Amniotic epithelial cell (primary cell): ENCODE data around the gene FGF1.

Experiments
- DNase-seq: peaks from one replicate; pipeline ENCODE4 v3.0.0-alpha.2; 2010; ENCODE audit warnings: low read depth

FGF1 gene

DNA sequence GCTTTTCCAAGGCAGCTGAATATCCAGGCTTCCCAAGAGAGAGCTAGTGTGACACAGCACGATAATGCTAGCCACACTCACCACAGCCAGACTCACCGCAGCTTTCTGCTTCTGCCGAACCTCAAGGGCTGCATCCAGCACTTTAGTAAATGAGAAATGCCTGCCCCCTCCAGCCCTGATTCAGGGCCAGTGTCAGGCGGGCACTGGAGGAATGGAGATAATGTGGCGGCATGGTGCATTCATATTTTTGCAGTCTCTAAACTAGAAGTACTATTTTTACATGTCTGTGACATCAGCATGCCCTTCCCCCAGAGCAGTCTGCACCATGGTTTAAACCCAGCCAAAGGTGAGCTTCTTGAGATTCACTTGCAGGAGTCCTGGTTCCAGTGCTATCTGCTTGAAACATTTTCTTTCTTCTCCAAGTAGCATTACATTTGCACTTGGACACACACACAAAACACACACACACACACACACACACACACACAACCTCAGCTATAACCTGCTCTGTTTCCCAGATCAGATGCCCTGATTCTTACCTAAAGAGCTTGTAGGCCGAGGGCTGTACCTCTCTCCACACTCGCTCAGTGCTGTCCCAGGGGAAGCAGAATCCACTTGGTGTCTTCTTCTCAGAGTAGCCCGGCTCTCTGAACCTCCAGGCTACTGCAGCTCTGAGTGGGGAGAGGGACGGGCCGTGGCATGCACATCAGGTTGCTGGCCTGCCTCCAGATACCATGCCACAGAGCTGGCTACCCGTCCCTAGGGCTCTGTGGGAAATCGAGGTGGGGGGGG lies at the start of gene FGF1:
FGF1 (minus strand) TSS at position 673 of the 792 bp plus-strand sequence. CDS start 71,963 bp downstream, outside the sequence.
- DNase-seq: peak; percentile 56

DNA sequence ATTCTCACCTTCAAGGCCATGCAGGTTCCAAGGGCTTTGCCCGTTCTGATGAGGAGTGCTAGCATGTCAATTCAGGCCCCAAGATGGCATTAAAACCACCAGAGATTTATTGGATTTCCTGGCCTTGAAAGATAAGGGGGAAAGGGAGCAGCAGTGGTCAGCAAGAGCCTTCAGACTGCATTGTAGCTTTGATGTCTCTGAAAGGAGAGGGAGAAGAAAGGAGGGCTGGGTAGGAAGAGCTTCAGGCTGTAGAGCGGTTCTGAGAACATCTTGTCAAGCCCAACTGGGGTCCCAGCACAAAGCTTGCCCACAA lies 41.8 kb upstream of the FGF1 start:
- DNase-seq: no peak

DNA sequence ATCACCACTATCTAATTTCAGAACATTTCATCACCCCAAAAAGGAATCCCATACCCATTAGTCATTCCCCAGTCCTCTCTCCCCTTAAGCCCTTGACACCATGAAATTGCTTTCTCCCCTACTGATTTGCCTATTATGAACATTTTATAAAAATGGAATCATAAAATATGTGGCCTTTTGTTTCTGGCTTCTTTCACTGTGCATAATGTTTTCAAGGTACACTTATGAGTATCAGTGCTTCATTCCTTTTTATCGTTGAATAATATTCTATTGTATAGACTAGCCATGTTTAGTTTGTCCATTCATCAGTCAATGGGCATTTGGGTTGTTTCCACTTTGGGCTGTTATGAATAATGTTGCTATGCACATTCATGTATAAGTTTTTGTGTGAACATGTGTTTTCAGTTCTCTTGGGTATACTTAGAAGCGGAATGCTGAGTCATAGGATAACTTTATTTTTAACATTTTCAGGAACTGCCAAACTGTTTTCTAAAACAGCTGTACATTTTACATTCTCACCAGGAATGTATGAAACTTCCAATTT lies 40.4 kb upstream of the FGF1 start:
- peak; percentile 82 for DNase-seq

DNA sequence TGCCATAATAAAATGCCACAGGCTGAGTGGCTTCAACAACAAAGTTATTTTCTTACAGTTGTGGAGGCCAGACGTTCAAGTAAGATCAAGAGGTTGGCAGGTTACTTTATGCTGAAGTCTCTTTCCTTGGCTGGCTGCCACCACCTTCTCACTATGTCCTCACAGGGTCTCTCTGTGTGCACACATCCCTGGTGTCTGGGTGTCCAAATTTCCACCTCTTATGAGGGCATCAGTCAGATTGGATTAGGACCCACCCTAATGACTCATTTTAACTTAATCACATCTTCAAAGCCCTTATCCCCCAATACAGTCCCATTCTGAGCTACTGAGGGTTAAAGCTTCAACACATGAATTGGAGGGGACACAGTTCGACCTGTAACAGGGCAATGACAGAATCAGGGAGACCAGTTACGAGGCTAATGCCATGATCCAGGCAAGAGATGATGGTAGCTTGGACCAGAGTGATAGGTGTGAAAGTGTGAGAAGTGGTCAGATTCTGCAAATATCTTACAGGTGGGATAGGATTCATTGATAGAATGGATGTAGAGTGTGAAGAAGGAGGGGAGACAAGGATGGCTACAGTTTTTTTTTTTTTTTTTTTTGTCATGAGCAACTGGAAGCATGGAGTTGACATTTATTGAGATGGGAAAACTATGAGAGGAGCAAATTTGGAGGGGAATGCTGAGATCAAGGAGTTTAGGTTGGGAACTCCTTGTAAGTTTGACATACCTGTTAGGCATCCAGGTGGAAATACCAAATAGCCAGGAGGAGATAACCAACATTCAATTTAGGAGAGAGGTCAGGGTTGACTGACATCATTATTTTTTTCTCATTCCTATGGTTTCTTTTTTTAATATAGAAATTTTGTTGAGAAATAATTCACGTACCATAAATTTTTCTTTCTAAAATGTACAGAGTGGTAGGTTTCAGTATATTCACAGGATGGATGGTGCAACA lies 39.6 kb upstream of the FGF1 start:
- DNase-seq: no peak

DNA sequence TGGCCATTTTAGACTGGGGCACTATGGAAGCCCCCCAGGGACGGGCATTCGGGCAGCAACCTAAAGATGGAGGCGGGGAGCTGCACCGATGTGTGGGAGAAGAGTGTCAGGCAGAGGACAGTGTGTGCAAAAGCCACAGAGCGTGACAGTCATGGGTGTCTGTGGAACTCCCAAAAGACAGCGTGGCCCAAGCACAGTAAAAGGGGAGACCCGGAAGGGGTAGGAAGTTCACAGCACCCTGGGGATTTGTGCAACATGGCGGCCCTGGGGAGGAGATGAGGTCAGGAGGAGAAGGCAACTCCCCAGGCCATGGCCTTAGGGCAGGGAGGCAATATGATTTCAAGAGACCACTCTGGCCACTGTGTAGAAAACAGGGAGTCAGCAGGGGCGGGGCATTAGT lies 38.9 kb upstream of the FGF1 start:
- no peak for DNase-seq

DNA sequence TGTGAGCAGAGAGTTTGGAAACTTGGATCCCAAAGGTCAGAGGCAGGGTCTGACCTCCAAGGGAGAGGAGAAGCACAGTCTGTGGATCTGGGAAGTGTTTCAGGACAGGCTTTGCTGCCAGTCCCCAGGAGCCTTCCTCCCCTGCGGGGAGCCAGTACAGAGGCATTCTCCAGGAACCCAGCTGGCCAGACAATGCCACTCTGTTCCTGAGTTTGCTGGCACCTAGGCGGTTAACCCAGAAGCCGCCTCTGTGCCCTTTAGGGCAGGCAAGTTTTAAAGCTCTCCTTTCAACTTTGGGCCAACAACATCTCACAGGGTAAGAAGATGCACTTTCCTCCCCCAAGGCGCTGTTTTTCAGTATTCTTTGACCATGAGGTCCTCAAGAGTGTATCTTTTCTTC lies 37.0 kb upstream of the FGF1 start:
- DNase-seq: no peak

DNA sequence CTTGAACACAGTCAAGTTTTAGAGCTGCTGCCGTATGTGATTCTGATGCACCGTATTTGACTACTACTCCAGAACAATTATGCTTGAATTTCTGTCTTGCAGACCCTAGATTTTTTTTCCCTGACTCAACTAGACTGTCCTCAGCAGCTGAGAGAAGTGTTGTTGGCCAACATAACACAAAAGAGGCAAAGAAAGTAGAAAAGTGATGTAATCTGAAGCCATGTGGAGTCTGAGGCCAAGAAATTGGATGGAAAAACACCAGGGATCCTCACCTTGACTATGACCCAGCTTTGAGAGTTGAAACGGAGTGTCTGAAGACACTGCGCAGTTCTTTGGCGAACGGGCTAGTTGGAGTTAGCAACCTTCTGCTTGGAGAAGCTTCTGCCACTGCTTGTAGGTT lies 36.3 kb upstream of the FGF1 start:
- DNase-seq: no peak

DNA sequence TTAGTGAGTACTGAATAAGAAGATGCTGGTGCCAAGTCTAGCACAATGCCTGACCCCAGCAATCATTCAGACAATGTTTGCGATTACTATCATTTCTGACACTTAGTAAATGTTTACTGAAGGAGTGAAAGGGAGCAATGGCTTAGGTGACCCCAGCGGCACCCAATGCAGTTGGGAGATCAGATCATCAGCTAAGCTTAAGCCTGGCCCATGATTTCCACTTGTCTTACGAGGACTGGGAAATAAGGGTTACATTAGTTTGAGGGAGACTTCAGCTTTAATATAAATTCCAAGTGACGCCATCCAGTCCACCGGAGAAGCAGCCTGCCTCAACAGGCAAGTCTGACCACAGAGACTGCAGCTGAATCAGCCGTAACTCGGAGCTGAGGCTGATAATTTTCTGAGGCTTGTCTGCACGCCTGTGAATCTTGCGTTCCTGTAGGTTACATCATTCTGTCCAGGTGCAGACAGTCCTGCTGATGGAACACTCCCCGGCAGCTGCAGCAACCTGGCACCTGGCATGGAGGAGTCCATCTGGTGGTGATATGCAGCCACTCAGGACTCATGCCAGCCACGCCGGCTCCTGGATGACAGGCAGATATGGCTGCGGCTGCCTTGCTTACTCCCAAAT lies 34.9 kb upstream of the FGF1 start:
- DNase-seq: peak; percentile 78

DNA sequence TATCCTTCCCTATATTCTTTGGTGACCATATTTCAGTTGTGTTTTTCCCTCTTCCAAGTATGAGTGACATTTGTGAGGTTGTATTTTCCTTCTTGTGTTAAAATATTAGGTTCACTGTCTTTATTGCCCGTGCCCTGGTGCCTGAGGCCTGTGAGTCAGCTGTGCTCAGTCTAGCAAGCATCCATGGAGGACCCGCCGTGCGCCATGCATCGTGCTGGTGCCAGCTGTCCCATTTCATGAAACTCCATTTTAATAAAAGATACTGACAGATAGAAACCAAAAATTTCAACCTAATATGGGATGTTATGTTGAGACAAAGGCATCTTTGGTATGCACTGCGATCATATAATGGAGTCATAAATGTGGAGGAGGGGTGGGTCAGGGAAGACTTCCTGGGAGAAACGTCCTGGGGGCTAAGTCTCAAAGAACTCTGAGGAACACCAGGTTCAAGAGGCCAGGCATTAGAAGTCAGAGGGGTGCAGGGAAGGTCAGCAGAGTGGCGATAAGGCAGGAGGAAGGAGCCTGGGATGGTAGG lies 34.0 kb upstream of the FGF1 start:
- no peak for DNase-seq

DNA sequence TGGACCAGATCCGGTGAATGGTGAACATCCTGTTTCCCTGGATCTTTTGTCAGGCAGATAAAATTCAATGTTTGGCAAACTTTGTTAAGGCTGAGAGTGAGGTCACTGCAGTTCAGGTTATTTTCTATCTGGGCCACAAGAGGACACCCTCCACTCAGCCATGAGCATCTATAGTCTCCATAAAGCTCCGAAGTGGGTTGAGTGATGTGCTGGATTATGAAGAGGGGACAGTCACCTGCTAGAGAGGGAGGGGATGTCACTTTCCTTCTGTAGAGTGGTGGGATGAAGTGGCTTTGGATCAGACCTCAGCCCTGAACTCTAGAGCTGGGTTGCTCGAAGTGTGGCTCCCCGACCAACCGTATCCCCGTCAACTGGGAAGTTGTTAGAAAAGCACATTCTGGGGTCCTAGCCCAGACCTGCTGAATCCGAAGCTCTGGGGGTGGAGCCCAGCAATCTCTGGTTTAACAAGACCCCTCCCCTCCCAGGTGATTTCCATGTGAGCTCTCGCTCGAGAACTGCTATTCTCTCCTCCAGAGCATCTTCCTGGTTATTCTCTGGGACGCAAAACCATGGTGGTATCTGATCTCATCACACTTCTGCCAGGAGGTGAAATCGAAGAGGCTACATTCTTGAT lies 31.8 kb upstream of the FGF1 start:
- DNase-seq: peak; percentile 58

DNA sequence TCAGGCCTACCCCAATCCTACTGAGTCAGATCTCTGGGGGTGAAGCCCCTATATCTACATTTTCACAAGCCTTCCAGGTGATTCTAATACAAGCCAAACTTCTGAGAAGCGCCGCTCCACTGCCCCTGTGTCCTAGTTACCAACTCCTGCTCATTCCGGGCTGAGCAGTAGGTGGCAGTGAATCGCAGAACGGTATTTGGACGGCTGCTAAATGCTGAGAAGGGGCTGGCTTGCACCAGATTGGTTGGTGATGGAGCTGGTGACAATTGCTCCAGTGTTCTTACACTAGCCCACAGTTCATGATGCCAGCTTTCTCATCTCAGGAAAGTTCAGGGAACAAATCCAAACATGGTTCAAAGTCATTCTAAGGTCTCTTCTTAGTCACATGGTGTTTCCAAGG lies 31.1 kb upstream of the FGF1 start:
- peak; percentile 39 for DNase-seq

DNA sequence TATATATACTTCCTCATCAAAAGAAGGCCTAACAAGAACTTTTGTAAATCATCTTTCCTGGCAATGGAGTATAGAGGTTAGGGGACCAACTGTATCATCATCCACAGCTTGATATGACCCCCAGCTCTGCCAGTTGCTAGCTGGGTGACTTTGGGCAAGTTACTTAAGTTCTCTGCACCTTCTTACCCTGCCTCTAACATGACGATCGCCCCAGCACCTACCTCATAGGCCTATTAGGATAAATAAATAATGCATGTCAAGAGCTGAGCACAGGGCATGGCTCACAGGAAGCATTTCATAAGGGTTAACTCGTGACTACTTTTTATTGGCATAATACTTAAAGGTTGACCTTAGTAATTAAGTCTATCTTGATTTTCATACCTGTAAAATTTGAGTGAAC lies 29.4 kb upstream of the FGF1 start:
- no peak for DNase-seq

DNA sequence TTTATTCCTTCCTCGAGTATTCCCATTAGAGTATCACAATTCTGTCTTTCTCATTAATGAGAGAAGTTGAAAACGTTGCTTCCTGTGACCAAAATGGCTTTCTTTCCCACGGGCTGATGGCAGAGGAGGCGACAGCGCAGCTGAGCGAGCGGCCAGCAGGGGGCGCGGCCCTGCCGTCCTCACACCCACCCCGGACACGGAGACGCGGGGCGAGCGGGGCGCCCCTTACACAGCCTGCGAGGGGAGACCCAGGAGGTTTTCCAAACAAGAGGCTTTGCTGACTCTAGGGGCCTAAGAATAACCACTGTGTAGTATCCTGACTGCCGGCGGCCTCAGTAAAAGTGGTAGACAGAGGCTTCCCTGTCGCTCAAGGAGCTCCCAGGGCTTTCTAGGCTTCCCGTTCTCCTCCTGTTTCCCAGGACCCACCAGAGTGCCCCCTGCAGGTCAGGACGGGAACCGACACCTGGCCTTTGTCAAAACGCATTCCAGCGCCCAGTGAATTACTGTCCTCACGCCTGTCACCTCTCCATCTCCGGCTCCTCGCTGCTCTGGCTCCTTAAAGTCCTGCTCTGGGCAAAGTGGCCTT lies 27.3 kb upstream of the FGF1 start:
- DNase-seq: peak; percentile 70

DNA sequence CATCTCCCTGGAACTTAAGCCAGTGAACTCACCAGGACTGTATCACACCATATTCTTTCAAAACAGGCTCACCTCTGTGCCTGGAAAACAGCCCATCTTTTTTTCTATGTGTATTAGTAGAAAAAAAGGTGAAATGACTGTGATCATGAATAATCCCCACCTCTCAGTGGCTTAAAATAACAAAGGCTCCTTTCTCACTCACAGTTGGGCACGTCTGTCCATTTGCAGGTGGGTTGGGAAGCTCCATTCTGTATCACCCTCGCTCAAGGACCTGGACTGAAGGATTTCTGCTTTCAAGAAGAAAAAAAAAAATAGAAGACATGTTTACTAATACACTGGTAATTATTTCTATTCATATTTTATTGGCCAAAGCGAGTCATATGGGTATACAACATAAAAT lies 17.3 kb upstream of the FGF1 start:
- no peak for DNase-seq

DNA sequence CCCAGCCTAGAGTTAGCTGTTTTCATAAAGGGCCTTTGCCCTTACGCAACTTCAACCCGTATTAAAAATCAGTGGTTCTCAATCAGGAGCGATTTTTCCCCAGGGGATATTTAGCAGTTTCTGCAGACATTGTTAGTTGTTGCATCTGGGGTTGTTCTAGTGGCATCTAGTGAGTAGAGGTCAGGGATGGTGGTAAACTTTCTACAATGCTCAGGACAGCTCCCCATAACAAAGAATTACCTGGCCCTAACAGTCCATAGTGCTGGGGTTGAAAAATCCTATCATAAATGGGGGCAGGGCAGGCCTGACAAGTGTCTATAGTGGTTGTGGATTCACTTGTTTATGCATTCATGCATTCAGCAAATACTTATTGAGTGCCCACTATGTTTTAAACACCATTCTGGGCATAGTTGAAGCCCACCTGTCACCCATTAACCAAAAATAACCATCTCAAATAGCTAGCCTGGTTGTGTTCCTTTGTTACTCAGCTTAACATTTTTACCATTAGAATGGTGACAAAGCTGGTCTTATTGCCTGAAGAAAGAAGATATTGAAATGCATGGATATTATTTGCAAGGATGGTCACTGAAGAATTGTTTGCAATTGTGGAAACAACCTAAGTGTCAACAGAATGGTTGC lies 15.9 kb upstream of the FGF1 start:
- no peak for DNase-seq

DNA sequence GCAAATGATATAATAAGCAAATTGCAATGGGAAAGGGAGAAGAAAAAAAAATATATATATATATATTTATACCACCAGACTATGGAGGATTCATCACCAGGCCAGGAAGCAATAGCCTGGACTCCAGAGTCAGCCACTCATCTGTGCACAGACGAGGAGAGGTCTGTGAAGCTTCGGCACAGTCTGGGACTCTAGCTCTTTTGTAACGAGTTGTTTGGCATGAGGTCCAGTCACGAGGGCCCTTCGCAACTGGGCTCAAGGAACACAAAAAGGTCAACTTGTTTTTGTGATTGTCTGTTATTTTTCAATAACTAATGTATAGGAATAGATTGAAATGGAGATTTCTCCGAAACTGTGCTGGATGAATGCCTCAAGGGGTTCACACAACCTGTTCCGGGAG lies 14.7 kb upstream of the FGF1 start:
- no peak for DNase-seq

DNA sequence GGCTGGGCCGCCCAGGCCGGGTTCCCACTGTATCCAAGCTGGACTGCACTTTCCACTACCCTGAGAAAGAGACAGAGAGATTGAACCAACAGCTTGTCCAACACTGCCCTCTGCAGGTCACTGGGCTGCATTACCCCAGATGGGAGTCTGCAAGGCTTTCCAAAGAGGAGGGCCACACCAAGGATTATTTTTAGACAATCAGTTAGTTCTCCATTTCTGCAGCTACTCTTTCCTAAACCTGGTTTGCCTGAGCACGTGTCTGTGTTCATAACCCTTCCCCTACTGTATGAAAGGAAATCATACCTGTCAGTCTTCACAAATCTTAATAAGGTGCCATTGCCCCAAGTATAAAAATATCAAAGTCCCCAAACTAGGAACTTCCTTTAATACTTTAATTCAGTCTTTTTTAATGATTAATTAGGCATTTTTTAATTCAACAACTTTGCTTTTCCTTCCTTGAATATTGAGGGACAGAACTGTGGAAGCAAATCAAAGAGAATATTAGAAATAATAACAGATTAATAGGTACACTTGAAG lies 13.4 kb upstream of the FGF1 start:
- DNase-seq: peak; percentile 68

DNA sequence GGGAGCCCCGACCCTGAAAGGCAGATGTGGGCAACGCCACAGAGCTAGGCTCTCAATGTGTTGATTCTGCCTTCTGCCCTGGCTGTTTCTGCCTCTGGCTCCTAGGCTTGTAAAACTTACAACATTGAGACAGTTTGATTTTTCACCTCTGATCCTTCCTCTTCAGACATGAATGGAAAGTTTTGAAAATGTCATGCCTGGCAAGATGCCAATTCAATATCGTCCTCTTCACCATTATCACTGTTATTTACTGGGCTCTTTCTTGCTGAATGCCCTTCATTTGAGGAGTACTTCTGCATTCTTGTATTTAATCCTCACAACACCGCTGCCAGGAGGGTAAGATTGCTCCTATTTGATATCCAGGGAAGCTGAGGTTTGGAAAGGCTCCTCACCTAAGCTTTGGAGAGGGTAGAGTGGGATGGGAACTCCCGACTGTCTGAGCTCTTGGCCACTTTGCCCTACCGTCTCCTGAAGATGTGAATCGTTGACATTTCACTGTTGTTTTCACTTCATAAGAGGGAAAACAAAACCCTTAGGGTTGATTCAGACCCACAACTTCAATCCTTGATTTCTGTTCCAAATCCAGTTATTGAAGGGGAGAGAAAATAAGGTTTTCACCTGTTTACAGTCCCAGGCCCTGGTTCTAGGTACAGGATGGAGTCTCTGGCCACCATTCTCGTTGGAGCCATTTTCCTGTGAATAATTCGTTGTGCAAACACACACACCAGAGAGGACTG lies 12.7 kb upstream of the FGF1 start:
- no peak for DNase-seq

DNA sequence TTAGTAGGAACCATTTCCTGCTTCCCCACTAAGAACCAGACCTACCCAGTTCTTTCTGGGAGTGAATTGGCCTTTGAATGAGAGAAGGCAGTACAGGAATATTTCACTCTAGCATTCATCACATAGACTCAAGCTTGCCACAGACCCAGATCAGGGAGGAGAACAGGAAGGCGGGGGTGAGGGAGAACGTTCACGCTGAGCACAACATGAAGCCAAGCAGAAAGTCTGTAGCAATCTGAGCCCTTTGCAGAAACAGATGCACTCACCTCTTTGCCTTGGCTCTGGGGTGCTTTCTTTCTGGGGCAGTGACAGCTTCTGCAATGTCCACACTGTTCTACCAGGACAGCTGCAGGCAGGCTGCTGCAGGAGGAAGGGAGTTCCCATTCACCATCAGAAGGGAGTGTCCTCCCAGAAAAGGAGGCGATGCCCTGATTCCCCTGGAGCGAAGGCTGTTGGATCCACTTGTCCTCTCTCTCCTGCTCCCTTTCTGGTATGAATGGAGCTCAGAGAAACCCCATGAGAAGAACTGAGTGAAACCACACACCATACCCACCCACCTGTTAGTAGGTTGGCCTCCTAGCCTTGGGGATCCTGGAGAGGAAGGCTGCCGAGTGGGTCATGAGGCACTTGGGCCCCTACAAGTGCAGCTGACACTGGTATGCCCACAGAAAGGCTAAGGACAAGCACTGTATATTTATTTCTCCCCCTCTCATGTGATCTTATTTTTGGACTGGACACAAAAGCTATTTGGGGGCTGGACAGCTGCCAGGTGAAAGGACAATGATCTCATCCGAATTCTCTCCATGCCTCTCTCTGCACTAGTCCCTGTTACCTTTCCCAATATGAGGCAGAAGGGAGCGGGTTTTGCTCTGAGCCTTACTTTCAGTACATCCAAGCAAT lies 11.7 kb upstream of the FGF1 start:
- peak; percentile 92 for DNase-seq
